T-helper 1 cell treated with Interleukin-12 subunit alpha and Interleukin-12 subunit beta and Interleukin-4 antibody, amounts not matched to agents 30 ng/mL and 1 ng/mL, for 36 hours (primary cell): Measurements from ENCODE around the gene C1QB. TPM values are rescaled to one million over a fixed set of nuclear protein-coding genes. Genes with fewer than 3 reads are reported as not detected.

ENCODE experiments used
- intact Hi-C: fragments of 100-400 bp; cut with micrococcal nuclease; formaldehyde crosslinking; loops from one replicate; pipeline ENCODE4 v1.15.1; 2024
- total RNA-seq: library from RNA; stranded (reverse); gene quantifications from 2 replicates; pipeline ENCODE4 v1.2.3, GENCODE V29; 2022

C1QB gene
- not detected in 2 replicates for total RNA-seq

GRCh38 chr1:22652881-22653316, at the start of gene C1QB:
TSS of gene C1QB (plus strand) at chr1:22653236. CDS start at chr1:22659463, 6,227 bp downstream.
- intact Hi-C loops: no loop called here

- intact Hi-C loops: no loop called here
These were observed 46.9 kb upstream of the C1QB start for GRCh38 chr1:22606161-22606560.

GRCh38 chr1:22607154-22607553, 45.9 kb upstream of the C1QB start:
- intact Hi-C loops: no loop called here

- intact Hi-C loops: no loop called here
These were observed 44.7 kb upstream of the C1QB start for GRCh38 chr1:22608361-22608760.

- intact Hi-C loops: no loop called here
These were observed 43.7 kb upstream of the C1QB start for GRCh38 chr1:22609291-22609690.

GRCh38 chr1:22611530-22611947, 41.5 kb upstream of the C1QB start:
- intact Hi-C loops: no loop called here

- intact Hi-C loops: no loop called here
These were observed 40.1 kb upstream of the C1QB start for GRCh38 chr1:22612671-22613571.

- intact Hi-C loops: no loop called here
These were observed 39.5 kb upstream of the C1QB start for GRCh38 chr1:22613572-22613918.

GRCh38 chr1:22613951-22614350, 39.1 kb upstream of the C1QB start:
- intact Hi-C loops: no loop called here

GRCh38 chr1:22615886-22616285, 37.1 kb upstream of the C1QB start:
- intact Hi-C loops: no loop called here

- intact Hi-C loops: no loop called here
These were observed 36.5 kb upstream of the C1QB start for GRCh38 chr1:22616571-22616970.

- intact Hi-C loops: no loop called here
These were observed 35.0 kb upstream of the C1QB start for GRCh38 chr1:22618056-22618455.

GRCh38 chr1:22619252-22619651, 33.8 kb upstream of the C1QB start:
- intact Hi-C loops: no loop called here

GRCh38 chr1:22619798-22620197, 33.2 kb upstream of the C1QB start:
- intact Hi-C loops: no loop called here

- intact Hi-C loops: no loop called here
These were observed 31.3 kb upstream of the C1QB start for GRCh38 chr1:22621761-22622160.

GRCh38 chr1:22625262-22625925, 27.6 kb upstream of the C1QB start:
- intact Hi-C loops: no loop called here

- intact Hi-C loops: no loop called here
These were observed 26.5 kb upstream of the C1QB start for GRCh38 chr1:22626237-22627157.

GRCh38 chr1:22627331-22627730, 25.7 kb upstream of the C1QB start:
- intact Hi-C loops: no loop called here

- intact Hi-C loops: no loop called here
These were observed 24.2 kb upstream of the C1QB start for GRCh38 chr1:22628698-22629444.

- intact Hi-C loops: no loop called here
These were observed 23.1 kb upstream of the C1QB start for GRCh38 chr1:22629886-22630285.
